SU-DHL-6 (cell line): ENCODE results near the gene MADD.

Experiments used
- H2AFZ ChIP-seq: fragments of 200-600 bp; sonication (generic); 2 replicates; pipeline ENCODE4 v1.6.1; 2014; ENCODE audit warnings: low read depth, mild to moderate bottlenecking, moderate library complexity, mixed read lengths, antibody characterized with exemption, low read length; ENCODE audit not compliant: severe bottlenecking
- H3F3A ChIP-seq: fragments of 200-600 bp; shearing (Covaris generic); 2 replicates; pipeline ENCODE4 v1.6.0; 2016; ENCODE audit warnings: antibody characterized with exemption, mild to moderate bottlenecking; ENCODE audit not compliant: insufficient read depth
- H3K27ac ChIP-seq: fragments of 200-600 bp; sonication (generic); 2 replicates; pipeline ENCODE4 v1.5.1; 2016; ENCODE audit warnings: low read depth, mild to moderate bottlenecking, low read length, moderate library complexity, mixed read lengths
- H3K27me3 ChIP-seq: fragments of 200-600 bp; sonication (generic), shearing (Covaris generic); 2 replicates; pipeline ENCODE4 v1.6.0; 2014; ENCODE audit warnings: mild to moderate bottlenecking, low read length
- H3K36me3 ChIP-seq: fragments of 200-600 bp; sonication (generic); 2 replicates; pipeline ENCODE4 v1.6.1; 2014; ENCODE audit warnings: mild to moderate bottlenecking, low read length, mixed read lengths
- H3K4me2 ChIP-seq: fragments of 300-600, 200-600 bp; shearing (Covaris generic), sonication (generic); 2 replicates; pipeline ENCODE4 v1.6.0; 2014; ENCODE audit warnings: low read length, low read depth, mild to moderate bottlenecking; ENCODE audit not compliant: poor library complexity, severe bottlenecking
- H3K4me3 ChIP-seq: fragments of 200-600 bp; sonication (generic); 2 replicates; pipeline ENCODE4 v1.5.1; 2014; ENCODE audit warnings: antibody characterized with exemption, low read length, mild to moderate bottlenecking, mixed read lengths; ENCODE audit not compliant: insufficient read depth, poor library complexity, severe bottlenecking
- H3K79me2 ChIP-seq: fragments of 200-600 bp; sonication (generic); 2 replicates; pipeline ENCODE4 v1.6.1; 2014; ENCODE audit warnings: mild to moderate bottlenecking, low read length, moderate library complexity; ENCODE audit not compliant: insufficient read depth
- H3K9ac ChIP-seq: fragments of 200-600 bp; sonication (generic); 2 replicates; pipeline ENCODE4 v1.7.0; 2014; ENCODE audit warnings: mild to moderate bottlenecking, low read length
- H3K9me2 ChIP-seq: fragments of 200-600 bp; sonication (generic); replicated peaks from 2 replicates; pipeline ENCODE4 v1.6.1; 2014; ENCODE audit warnings: low read length; ENCODE audit not compliant: insufficient read depth
- H3K9me3 ChIP-seq: fragments of 200-600 bp; sonication (generic); 2 replicates; pipeline ENCODE4 v1.6.1; 2014; ENCODE audit warnings: low read length, mixed read lengths; ENCODE audit not compliant: insufficient read depth
- H4K20me1 ChIP-seq: fragments of 200-600 bp; sonication (generic); 2 replicates; pipeline ENCODE4 v1.6.1; 2014; ENCODE audit warnings: low read depth, mild to moderate bottlenecking, antibody characterized with exemption, low read length, moderate library complexity, mixed read lengths
- CTCF ChIP-seq: fragments of 200-600 bp; sonication (generic); IDR thresholded peaks from one replicate; pipeline ENCODE4 v1.5.1; 2017; ENCODE audit warnings: antibody characterized with exemption, mild to moderate bottlenecking, low read length, moderate library complexity; ENCODE audit not compliant: insufficient read depth, poor library complexity, severe bottlenecking
- EZH2phosphoT487 ChIP-seq: fragments of 200-600 bp; sonication (generic), shearing (Covaris generic); conservative IDR thresholded peaks from 2 replicates; pipeline ENCODE4 v1.6.1; 2018; ENCODE audit warnings: mild to moderate bottlenecking, antibody characterized with exemption, low read length, moderate library complexity, mixed read lengths

Gene MADD

GRCh38 chr11:47243454-47243853 lies 26.5 kb upstream of the MADD start:
- H3K36me3 ChIP-seq: no peaks in the 10 kb centered on the region
- H3K4me3 ChIP-seq: no peak overlapping the region
- H3K4me2 ChIP-seq: no peak overlapping the region
- H2AFZ ChIP-seq: no peak overlapping the region
- H3K79me2 ChIP-seq: peaks cover 9% of the 10 kb centered on the region; the same call in 1 of the 2 replicates
- H3K27ac ChIP-seq: no peak overlapping the region
- H3K9ac ChIP-seq: no peak overlapping the region
- H3F3A ChIP-seq: no peaks in the 10 kb centered on the region
- no peaks in the 10 kb centered on the region for H3K9me2 ChIP-seq
- TF ChIP-seq CTCF (no peak), EZH2phosphoT487 (no peak)
- H3K27me3 ChIP-seq: no peaks in the 10 kb centered on the region
- H3K9me3 ChIP-seq: no peaks in the 10 kb centered on the region
- H4K20me1 ChIP-seq: no peaks in the 10 kb centered on the region

GRCh38 chr11:47244448-47245350 lies 25.2 kb upstream of the MADD start:
- TF ChIP-seq EZH2phosphoT487 (no peak), CTCF (no peak)
- Histone ChIP-seq H3K9me2 (no peaks in the 10 kb centered on the region), H3K36me3 (no peaks in the 10 kb centered on the region), H3K9ac (no peak overlapping the region), H3K4me3 (no peak overlapping the region), H3K9me3 (no peaks in the 10 kb centered on the region), H3K4me2 (no peak overlapping the region), H4K20me1 (no peaks in the 10 kb centered on the region), H3K27me3 (no peaks in the 10 kb centered on the region), H3F3A (no peaks in the 10 kb centered on the region), H3K27ac (no peak overlapping the region), H3K79me2 (peaks cover 18% of the 10 kb centered on the region), H2AFZ (no peak overlapping the region)

DNA sequence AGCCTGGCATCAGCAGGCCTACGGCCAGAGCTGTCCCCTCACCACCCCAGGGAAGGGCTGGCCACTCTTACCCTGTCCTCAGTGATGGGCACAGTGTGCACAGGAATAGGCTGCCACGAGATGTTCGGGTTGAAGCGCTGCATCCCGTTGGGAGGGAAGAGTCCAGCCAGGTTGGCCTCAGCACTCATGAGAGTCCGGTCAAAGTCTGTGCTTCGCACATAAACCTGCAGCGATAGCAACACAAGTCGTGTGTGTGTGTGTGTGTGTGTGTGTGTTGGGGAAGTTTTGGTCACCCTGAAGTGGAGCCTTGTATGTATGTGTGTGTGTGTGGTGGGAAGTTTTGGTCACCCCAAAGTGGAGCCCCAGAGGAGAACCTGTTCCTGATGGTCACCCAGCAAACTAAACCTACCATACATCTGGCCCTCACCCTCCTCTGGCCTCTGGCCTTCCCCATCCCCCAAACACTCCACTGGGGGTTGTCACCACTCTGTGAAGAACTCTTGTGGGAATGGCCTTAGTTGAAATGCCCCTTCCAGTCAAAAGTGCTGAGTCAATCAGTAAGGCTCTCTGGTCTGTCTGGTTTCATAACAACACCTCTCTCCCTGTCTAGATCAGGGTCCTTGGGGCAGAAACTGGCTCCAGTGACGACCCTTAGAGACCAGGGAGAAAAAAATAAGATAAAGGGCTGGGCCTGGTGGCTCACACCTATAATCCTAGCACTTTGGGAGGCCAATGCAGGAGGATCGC lies 24.1 kb upstream of the MADD start:
- Histone ChIP-seq H3K27me3 (no peaks in the 10 kb centered on the region), H3K9ac (no peak overlapping the region), H3K79me2 (peaks cover 20% of the 10 kb centered on the region), H3K4me2 (no peak overlapping the region), H3K9me2 (no peaks in the 10 kb centered on the region), H3K4me3 (no peak overlapping the region), H3K27ac (no peak overlapping the region), H3K36me3 (no peaks in the 10 kb centered on the region), H4K20me1 (no peaks in the 10 kb centered on the region), H2AFZ (no peak overlapping the region), H3F3A (no peaks in the 10 kb centered on the region), H3K9me3 (no peaks in the 10 kb centered on the region)
- no peak for TF ChIP-seq EZH2phosphoT487
- TF ChIP-seq CTCF: no peak
